Measurements from ENCODE around the gene CCNI.
A peak's percentile ranks its signal among the peaks of the same experiment; 100 is the strongest.
"Not testable (repeated sequence)": the region's sequence is repeated elsewhere in the genome, so short reads cannot be mapped to it uniquely, and the experiment has no call there.

The CCNI gene

DNA sequence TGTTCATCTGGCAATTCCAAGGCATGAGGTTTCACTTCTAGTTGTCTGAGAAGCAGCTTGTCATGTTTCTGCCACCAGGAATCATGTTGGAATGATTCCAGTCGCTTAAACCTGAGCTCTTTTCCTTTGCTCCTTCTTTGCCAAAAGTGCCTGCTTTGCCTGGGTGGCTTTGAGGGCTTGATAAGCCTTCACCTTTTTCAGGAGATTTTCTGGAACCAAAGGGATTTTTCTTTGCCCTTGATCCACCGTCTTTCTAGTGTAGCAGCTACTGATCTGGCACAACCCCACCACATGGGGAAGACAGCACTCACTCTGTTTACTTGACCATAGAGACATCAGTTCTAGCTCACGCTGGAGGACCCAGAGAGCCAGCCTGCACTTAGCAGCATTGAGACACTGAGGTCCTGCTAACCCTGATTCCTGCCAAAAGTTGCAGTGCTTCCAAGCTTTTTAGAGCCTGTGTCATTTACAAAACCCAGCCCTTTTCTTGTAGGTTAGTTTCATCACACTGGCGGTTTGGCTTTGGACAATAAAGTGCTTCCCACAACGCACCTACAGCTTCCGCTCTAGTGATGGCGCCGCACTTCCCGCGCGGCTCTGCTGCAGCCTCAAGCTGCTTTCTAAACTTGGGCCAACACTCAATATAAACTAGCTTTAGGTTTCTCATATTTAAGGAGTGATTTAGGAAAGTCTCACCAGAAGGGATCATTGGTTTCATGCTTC, 7.3 kb upstream of the CCNI start:
- no peak for TF ChIP-seq ZFX (IDR thresholded peaks at IDR 0.05; ENCODE audit: borderline replicate concordance)
- TF ChIP-seq, protein P1, sequence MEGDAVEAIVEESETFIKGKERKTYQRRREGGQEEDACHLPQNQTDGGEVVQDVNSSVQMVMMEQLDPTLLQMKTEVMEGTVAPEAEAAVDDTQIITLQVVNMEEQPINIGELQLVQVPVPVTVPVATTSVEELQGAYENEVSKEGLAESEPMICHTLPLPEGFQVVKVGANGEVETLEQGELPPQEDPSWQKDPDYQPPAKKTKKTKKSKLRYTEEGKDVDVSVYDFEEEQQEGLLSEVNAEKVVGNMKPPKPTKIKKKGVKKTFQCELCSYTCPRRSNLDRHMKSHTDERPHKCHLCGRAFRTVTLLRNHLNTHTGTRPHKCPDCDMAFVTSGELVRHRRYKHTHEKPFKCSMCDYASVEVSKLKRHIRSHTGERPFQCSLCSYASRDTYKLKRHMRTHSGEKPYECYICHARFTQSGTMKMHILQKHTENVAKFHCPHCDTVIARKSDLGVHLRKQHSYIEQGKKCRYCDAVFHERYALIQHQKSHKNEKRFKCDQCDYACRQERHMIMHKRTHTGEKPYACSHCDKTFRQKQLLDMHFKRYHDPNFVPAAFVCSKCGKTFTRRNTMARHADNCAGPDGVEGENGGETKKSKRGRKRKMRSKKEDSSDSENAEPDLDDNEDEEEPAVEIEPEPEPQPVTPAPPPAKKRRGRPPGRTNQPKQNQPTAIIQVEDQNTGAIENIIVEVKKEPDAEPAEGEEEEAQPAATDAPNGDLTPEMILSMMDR (IDR thresholded peaks at IDR 0.05) = no peak
- no peak overlapping the region for H3K27ac ChIP-seq

DNA sequence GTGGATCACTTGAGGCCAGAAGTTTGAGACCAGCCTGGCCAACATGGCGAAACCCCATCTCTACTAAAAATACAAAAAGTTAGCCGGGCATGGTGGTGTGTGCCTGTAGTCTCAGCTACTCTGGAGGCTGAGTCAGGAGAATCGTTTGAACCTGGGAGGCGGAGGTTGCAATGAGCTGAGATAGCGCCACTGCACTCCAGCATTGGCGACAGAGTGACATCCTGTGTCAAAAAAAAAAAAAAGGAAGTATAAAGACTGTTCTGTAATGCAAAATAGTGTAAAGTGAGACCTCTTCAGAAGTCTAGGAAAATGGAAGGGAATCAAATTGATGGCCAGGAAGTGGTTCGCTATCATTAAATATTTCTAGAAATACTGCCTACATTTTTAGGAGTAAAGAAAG, 5.0 kb upstream of the CCNI start:
- H3K27ac ChIP-seq = not testable (repeated sequence)

DNA sequence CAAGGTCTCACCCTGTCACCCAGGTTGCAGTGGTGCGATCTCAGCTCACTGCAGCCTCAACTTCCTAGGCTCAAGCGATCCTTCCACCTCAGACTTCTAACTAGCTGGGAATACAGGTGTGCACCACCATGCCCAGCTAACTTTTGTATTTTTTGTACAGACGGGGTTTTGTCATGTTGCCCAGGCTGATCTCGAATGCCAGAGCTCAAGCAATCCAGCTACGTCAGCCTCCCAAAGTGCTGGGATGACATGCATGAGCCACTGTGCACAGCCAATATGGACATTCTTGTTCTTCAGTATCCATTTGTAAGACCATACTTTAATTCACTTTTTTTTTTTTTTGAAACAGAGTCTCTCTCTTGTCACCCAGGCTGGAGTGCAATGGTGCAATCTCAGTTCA, 3.5 kb upstream of the CCNI start:
- TF ChIP-seq, protein P1 (IDR thresholded peaks at IDR 0.05) = no peak
- TF ChIP-seq ZFX (IDR thresholded peaks at IDR 0.05; ENCODE audit: borderline replicate concordance) = no peak
- no peak overlapping the region for H3K27ac ChIP-seq

GRCh38 chr4:77078401-77078800, 2.6 kb upstream of the CCNI start:
- no peak for TF ChIP-seq ZFX (IDR thresholded peaks at IDR 0.05; ENCODE audit: borderline replicate concordance)
- TF ChIP-seq, protein P1 (IDR thresholded peaks at IDR 0.05) = no peak
- H3K27ac ChIP-seq = no peak overlapping the region

GRCh38 chr4:77076889-77077635, 1.3 kb upstream of the CCNI start:
- peak overlapping the region; percentile 94 for H3K27ac ChIP-seq
- TF ChIP-seq ZFX (IDR thresholded peaks at IDR 0.05; ENCODE audit: borderline replicate concordance) = no peak

DNA sequence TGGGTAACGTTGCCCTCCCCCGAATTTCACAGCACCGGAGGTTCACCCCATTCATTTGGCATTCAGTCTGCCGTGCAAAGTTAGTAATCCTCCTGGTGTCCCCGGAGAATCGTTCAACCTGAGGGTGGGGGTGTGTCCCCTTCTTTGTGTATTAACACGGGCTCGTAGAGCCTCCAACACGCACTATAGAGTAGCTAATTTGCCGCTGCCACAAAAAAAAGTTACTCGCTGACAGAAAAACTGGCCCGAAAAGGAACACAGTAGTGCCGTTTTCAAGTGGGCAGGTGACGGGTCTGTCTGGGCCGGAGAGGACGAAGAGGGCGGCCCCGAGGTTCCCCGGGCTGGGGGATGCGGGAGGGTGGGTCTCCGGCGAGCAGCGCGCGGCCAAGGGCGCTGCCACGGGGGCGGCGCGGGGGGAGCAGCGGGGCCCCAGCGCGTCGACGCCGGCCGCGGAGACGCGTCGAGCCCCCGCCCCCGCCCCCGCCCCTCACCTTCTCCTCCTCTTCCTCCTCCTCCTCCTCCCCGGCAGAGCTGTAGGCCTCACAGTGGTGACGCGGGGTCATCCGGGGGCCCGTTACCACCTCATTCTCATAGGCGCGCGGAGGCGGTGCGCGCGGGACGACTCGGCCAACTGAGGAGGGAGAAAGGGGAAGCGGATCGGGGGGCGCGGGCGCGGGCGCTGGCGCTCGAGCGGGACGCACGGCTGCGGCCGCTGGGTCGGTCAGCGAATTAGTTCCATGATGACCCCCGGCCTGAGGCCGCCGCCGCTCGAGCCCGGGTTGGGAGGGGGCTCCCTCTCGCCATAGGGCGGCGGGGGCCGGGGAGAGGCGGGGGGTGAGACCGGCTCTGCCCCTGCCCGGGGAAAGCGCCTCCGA, 571 bp downstream of the CCNI start:
- no peak for TF ChIP-seq ZFX (IDR thresholded peaks at IDR 0.05; ENCODE audit: borderline replicate concordance)
- TF ChIP-seq, protein P1 (IDR thresholded peaks at IDR 0.05) = no peak
- peak overlapping the region; percentile 94 for H3K27ac ChIP-seq

DNA sequence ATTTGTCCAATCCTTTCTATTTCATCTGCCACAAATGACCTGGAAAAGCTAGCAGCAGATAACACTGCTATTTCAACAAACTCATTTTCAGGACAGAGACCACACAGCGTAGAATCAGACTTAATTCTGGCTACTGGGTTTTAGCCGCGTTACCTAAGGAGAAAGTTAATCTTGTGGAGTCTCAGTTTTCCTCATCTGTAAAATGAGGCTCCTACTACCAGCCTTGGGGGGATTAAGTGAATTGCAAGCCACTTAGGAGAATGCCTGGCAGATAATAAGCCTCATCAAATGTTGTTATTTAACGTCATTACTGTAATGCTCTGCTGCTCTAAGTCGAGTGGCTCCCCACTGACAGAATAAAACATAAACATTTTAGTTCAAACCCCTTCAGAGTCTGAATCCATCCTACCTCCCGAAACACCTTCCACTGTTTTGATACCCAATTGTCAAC, 1.4 kb downstream of the CCNI start:
- TF ChIP-seq, protein P1 (IDR thresholded peaks at IDR 0.05) = no peak
- no peak for TF ChIP-seq ZFX (IDR thresholded peaks at IDR 0.05; ENCODE audit: borderline replicate concordance)
- no peak overlapping the region; the same call in 1 of the 2 replicates for H3K27ac ChIP-seq

All from 22Rv1 (cell line).